HCT116 (cell line): Measurements from ENCODE around the gene NAALADL2.

ENCODE experiments used
- CTCF ChIP-seq, 3 experiments: fragments of 200-600 bp in 1 of 3; sonication (generic) in 1 of 3; IDR thresholded peaks in 2 of 3; conservative IDR thresholded peaks in 1 of 3; 2 replicates each; pipeline ENCODE4 v1.5.1; 2012 to 2017; ENCODE audit warnings: low read depth in 2 of 3, low read length in 2 of 3, antibody characterized with exemption in 1 of 3, borderline replicate concordance in 1 of 3, control low read depth in 1 of 3, mild to moderate bottlenecking in 1 of 3, mixed read lengths in 1 of 3, mixed run types in 1 of 3, moderate library complexity in 1 of 3; ENCODE audit not compliant: insufficient read depth in 1 of 3
- EZH2 ChIP-seq: fragments of 200-600 bp; sonication (generic); IDR thresholded peaks from 2 replicates; pipeline ENCODE4 v1.6.1; 2017; ENCODE audit warnings: antibody characterized with exemption, mixed run types
- JUND ChIP-seq: IDR thresholded peaks from 2 replicates; pipeline ENCODE4 v1.6.1; 2012
- POLR2A ChIP-seq: IDR thresholded peaks from 2 replicates; pipeline ENCODE4 v1.7.0; 2011; ENCODE audit warnings: borderline replicate concordance; ENCODE audit not compliant: insufficient read depth, insufficient read length; ENCODE audit errors: extremely low read depth
- POLR2AphosphoS5 ChIP-seq: IDR thresholded peaks from 2 replicates; pipeline ENCODE4 v1.6.1; 2011; ENCODE audit warnings: mild to moderate bottlenecking, low read depth, low read length, moderate library complexity
- ZFX ChIP-seq: fragments of 450-650 bp; IDR thresholded peaks from 2 replicates; pipeline ENCODE4 v1.6.1; 2017
- ZNF274 ChIP-seq: fragments of 200-500 bp; sonication (Bioruptor generic); IDR thresholded peaks from 2 replicates; pipeline ENCODE4 v1.6.1; 2014; ENCODE audit warnings: mild to moderate bottlenecking, low read depth, low read length, inconsistent platforms

GRCh38 chr3:175620532-175620931, 761.4 kb downstream of the NAALADL2 start:
- TF ChIP-seq CTCF (IDR thresholded peaks at IDR 0.05 in 2 of 3, conservative IDR thresholded peaks at IDR 0.05 in 1 of 3; ENCODE audit: borderline replicate concordance in 1 of 3, insufficient read depth in 1 of 3, low read depth in 2 of 3, low read length in 2 of 3) = no peak
- no peak for TF ChIP-seq POLR2A
- no peak for TF ChIP-seq ZNF274
- no peak for TF ChIP-seq EZH2
- no peak for TF ChIP-seq POLR2AphosphoS5
- no peak for TF ChIP-seq ZFX
- no peak for TF ChIP-seq JUND
